HG03108 (cell line): ENCODE results near the gene KLHDC7A.

Experiments used
- ATAC-seq: cut with Tn5 transposase; IDR thresholded peaks from one replicate; pipeline ENCODE4 v1.9.1; 2021; ENCODE audit warnings: moderate library complexity; ENCODE audit not compliant: unreplicated experiment

Gene KLHDC7A

GRCh38 chr1:18470671-18471355 lies 9.9 kb upstream of the KLHDC7A start:
- no peak for ATAC-seq

- no peak for ATAC-seq
Observed at GRCh38 chr1:18473195-18473815, 7.4 kb upstream of the KLHDC7A start.

GRCh38 chr1:18474559-18475175 lies 6.1 kb upstream of the KLHDC7A start:
- ATAC-seq = no peak

DNA sequence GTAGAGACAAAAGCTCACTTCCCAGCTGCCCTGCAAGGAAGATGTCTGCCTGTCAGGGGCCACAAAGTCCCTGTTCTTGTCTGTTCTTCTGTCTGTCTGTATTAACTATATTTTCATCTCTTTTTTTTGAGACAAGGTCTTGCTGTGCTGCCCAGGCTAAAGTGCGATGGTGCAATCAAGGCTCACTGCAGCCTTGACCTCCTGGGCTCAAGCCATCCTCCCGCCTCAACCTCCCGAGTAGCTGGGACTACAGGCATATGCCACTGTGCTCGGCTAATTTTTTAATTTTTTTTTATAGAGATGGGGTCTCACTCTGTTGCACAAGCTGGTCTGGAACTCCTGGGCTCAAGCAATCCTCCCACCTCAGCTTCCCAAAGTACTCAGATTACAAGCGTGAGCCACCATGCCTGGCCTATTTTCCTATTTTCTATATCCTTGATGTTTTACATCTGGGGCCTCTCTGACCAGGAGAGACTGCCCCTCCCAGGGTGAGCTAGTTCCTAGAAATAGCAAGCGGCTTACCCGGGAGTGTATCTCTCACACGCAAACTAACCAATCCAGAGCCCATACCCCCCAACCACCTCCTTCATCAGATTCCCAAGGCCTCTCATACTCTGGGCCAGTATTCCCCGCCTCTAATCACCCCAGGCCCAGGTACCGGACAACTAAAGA lies 5.4 kb upstream of the KLHDC7A start:
- ATAC-seq = no peak

- ATAC-seq = no peak
Observed at GRCh38 chr1:18479454-18479853, 1.3 kb upstream of the KLHDC7A start.

- ATAC-seq = no peak
Observed at GRCh38 chr1:18481190-18481920, 625 bp downstream of the KLHDC7A start.

GRCh38 chr1:18481921-18482701 lies 1.4 kb downstream of the KLHDC7A start:
- ATAC-seq = no peak

GRCh38 chr1:18482721-18483425 lies 2.1 kb downstream of the KLHDC7A start:
- ATAC-seq = no peak

- ATAC-seq = no peak
Observed at GRCh38 chr1:18484276-18484675, 3.5 kb downstream of the KLHDC7A start.

- no peak for ATAC-seq
Observed at GRCh38 chr1:18484721-18485120, 4.0 kb downstream of the KLHDC7A start.

GRCh38 chr1:18485227-18485626 lies 4.5 kb downstream of the KLHDC7A start:
- no peak for ATAC-seq

GRCh38 chr1:18486195-18486594 lies 5.5 kb downstream of the KLHDC7A start:
- no peak for ATAC-seq

- ATAC-seq = no peak
Observed at GRCh38 chr1:18489417-18490143, 8.8 kb downstream of the KLHDC7A start.

DNA sequence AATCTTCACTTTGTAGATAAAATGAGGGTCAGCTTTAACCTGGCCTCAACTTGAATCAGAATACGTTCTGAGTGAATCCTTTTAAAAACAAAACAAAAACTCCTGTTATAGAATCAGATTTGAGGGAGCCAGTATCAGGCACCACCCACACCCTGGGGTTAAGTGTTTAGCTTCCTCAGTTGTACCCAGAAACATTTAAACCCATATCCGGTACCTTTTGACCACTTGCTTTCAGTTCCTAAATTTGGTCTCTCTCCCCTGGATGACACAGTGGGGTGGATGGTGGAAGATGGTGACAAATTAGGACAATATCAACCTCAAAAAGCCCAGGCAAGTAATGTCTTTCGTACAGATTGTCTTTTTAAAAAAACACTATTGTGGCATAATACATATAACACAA lies 10.4 kb downstream of the KLHDC7A start:
- ATAC-seq = no peak

- no peak for ATAC-seq
Observed at GRCh38 chr1:18494304-18494703, 13.6 kb downstream of the KLHDC7A start.

GRCh38 chr1:18495635-18496034 lies 14.9 kb downstream of the KLHDC7A start:
- no peak for ATAC-seq

DNA sequence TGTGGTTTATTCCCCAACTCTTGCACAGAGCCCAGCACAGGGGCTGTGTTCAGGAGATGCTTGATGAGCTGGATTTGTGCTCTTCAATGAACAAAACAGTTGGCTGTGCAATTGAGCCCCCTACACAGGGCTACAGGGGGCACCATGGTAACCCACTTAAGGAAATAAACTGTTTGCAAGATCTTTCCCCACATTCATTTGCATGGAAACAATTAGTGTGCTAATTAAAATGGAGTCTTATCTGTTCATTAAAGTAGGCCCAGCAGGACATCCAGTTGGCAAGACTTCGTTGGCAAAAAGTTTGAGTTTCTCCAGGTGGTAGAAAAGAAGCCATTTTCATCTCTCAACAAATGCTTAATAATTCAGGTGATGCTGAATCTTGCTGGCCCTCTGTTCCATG lies 15.3 kb downstream of the KLHDC7A start:
- ATAC-seq = no peak

DNA sequence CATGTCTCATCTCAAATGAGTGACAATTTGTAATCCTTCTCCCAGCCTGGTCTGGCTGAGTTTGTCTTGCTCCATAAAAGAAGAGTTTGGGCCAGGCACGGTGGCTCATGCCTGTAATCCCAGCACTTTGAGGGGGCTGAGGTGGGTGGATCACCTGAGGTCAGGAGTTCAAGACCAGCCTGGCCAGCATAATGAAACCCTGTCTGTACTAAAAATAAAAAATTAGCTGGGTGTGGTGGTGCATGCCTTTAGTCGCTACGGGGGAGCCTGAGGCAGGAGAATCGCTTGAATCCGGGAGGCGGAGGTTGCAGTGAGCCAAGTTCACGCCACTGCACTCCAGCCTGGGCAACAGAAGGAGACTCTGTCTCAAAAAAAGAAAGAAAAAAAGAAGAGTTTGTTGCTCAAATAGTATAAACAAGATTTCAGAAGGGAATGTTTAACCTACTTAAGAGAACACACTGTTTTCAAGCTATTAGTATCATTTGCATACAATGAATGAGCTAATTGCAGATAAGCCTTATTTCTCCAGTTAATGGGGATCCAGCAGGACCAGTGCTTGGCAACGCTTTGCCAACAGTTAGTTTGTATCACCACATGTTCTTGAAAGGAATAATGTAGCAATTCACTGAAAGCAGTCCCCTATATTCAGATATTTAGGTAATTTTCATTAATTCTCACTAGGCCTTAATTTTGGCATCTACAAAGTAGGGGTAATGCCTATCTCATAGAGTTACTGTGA lies 15.9 kb downstream of the KLHDC7A start:
- ATAC-seq = no peak
